OCI-LY3 (cell line): Measurements from ENCODE around the gene CTSH.
A peak's percentile ranks its signal among the peaks of the same experiment; 100 is the strongest.

Experiments
- EZH2phosphoT487 ChIP-seq: fragments of 200-600 bp; shearing (Covaris generic); IDR thresholded peaks from 2 replicates; pipeline ENCODE4 v1.6.1; 2018; ENCODE audit warnings: antibody characterized with exemption, mixed run types, low read depth
- TF ChIP-seq, protein P1 (sequence below): fragments of 200-600, 300-600 bp; sonication (generic); IDR thresholded peaks from 2 replicates; pipeline ENCODE4 v1.5.1; 2014; ENCODE audit warnings: antibody characterized with exemption, low read length, low read depth

DNA sequence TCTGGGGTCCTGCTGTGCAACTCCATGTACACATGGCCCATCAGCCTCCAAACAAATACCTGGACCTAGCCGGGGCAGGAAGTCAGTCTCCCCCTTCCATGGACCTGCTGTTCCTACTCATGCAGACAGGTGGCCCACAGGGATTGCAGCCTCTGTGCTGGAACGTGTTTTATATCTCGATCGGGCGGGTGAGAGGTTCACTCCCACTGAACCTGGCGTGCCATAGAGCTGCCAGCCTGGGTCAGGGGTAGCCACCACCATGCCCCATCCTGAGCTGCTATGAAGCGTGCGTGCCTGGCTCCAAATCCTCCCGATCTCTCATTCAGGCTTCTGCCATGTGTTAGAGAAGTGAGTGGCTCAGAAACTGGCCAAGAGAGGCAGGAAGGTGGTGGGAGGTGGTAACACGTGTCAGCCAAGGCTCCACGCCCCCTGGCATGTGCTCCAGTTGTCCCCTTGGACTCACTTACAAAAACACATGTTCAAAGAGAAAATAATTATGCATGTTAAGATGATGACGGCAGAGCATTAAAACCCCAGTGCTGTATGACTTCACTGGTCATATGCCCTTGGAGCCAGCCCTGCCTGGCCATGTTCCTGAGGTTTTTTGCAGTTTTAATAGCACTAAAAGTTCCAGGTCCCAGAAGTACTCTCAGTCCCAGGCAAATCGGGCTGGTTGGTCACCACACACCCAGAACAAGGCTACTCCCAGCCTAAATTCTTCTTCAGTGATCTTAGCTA lies 30.6 kb downstream of the CTSH start:
- TF ChIP-seq, protein P1, sequence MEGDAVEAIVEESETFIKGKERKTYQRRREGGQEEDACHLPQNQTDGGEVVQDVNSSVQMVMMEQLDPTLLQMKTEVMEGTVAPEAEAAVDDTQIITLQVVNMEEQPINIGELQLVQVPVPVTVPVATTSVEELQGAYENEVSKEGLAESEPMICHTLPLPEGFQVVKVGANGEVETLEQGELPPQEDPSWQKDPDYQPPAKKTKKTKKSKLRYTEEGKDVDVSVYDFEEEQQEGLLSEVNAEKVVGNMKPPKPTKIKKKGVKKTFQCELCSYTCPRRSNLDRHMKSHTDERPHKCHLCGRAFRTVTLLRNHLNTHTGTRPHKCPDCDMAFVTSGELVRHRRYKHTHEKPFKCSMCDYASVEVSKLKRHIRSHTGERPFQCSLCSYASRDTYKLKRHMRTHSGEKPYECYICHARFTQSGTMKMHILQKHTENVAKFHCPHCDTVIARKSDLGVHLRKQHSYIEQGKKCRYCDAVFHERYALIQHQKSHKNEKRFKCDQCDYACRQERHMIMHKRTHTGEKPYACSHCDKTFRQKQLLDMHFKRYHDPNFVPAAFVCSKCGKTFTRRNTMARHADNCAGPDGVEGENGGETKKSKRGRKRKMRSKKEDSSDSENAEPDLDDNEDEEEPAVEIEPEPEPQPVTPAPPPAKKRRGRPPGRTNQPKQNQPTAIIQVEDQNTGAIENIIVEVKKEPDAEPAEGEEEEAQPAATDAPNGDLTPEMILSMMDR: peak; percentile 30
- TF ChIP-seq EZH2phosphoT487: no peak
